ENCODE measurements around the gene SMIM12.

SMIM12 gene

GRCh38 chr1:34871443-34872132 is 12.0 kb upstream of the SMIM12 start:
- Histone ChIP-seq H3K36me3 (ENCODE audit: insufficient read depth, low read length) (no peaks in the 10 kb centered on the region), H3K27me3 (ENCODE audit: control insufficient read depth, insufficient read depth, low read length) (peaks cover 76% of the 10 kb centered on the region), H3K4me1 (ENCODE audit: control insufficient read depth, insufficient read depth, low read length) (peaks cover 2% of the 10 kb centered on the region), H3K9me3 (replicated peaks; ENCODE audit: low read length) (no peaks in the 10 kb centered on the region), H3K4me3 (ENCODE audit: low read length) (no peak overlapping the region), H3K4me2 (ENCODE audit: low read length) (no peak overlapping the region), H3K9ac (ENCODE audit: low read depth, low read length) (no peak overlapping the region)

DNA sequence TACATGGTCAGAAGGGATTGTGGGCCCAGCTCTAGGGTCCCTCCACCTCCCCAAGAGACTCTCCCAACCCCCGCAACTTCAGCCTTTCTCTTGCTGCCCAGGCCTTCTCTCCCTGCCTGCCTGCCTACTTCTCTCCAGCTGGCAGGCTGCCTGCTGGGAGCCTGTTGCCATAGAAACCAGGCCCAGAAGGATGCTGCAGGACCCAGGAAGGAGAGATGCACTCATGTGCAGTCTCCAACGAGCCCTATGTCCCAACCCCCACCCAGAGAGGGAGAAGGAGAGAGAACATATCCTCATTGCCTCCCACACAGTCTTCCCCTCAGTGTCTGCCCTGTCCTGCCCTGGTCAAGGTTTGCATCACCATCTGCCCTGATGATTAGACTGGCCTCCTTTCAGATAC is 10.8 kb upstream of the SMIM12 start:
- no peaks in the 10 kb centered on the region for H3K9me3 ChIP-seq (replicated peaks; ENCODE audit: low read length)
- H3K27me3 ChIP-seq (ENCODE audit: control insufficient read depth, insufficient read depth, low read length) = peaks cover 66% of the 10 kb centered on the region
- peaks cover 9% of the 10 kb centered on the region for H3K4me1 ChIP-seq (ENCODE audit: control insufficient read depth, insufficient read depth, low read length)
- no peak overlapping the region for H3K4me3 ChIP-seq (ENCODE audit: low read length)
- H3K9ac ChIP-seq (ENCODE audit: low read depth, low read length) = no peak overlapping the region
- H3K36me3 ChIP-seq (ENCODE audit: insufficient read depth, low read length) = no peaks in the 10 kb centered on the region
- no peak overlapping the region for H3K4me2 ChIP-seq (ENCODE audit: low read length)

- no peak overlapping the region for H3K9ac ChIP-seq (ENCODE audit: low read depth, low read length)
- no peak overlapping the region for H3K4me3 ChIP-seq (ENCODE audit: low read length)
- H3K9me3 ChIP-seq (replicated peaks; ENCODE audit: low read length) = no peaks in the 10 kb centered on the region
- peaks cover 62% of the 10 kb centered on the region for H3K27me3 ChIP-seq (ENCODE audit: control insufficient read depth, insufficient read depth, low read length)
- H3K36me3 ChIP-seq (ENCODE audit: insufficient read depth, low read length) = no peaks in the 10 kb centered on the region
- H3K4me2 ChIP-seq (ENCODE audit: low read length) = no peak overlapping the region
- peaks cover 9% of the 10 kb centered on the region for H3K4me1 ChIP-seq (ENCODE audit: control insufficient read depth, insufficient read depth, low read length)
These were observed 10.2 kb upstream of the SMIM12 start for GRCh38 chr1:34869760-34870159.

- Histone ChIP-seq H3K4me1 (ENCODE audit: control insufficient read depth, insufficient read depth, low read length) (peaks cover 9% of the 10 kb centered on the region), H3K9ac (ENCODE audit: low read depth, low read length) (no peak overlapping the region), H3K36me3 (ENCODE audit: insufficient read depth, low read length) (no peaks in the 10 kb centered on the region), H3K27me3 (ENCODE audit: control insufficient read depth, insufficient read depth, low read length) (peaks cover 57% of the 10 kb centered on the region), H3K4me3 (ENCODE audit: low read length) (no peak overlapping the region), H3K9me3 (replicated peaks; ENCODE audit: low read length) (no peaks in the 10 kb centered on the region), H3K4me2 (ENCODE audit: low read length) (no peak overlapping the region)
These were observed 8.9 kb upstream of the SMIM12 start for GRCh38 chr1:34868230-34869049.

GRCh38 chr1:34867415-34867814 is 7.9 kb upstream of the SMIM12 start:
- no peak overlapping the region for H3K9ac ChIP-seq (ENCODE audit: low read depth, low read length)
- H3K4me2 ChIP-seq (ENCODE audit: low read length) = no peak overlapping the region
- peaks cover 9% of the 10 kb centered on the region for H3K4me1 ChIP-seq (ENCODE audit: control insufficient read depth, insufficient read depth, low read length)

GRCh38 chr1:34866762-34867109 is 7.2 kb upstream of the SMIM12 start:
- peak overlapping the region; percentile 85 for H3K4me3 ChIP-seq (ENCODE audit: low read length)
- peaks cover 43% of the 10 kb centered on the region for H3K27me3 ChIP-seq (ENCODE audit: control insufficient read depth, insufficient read depth, low read length)
- no peaks in the 10 kb centered on the region for H3K9me3 ChIP-seq (replicated peaks; ENCODE audit: low read length)
- no peak overlapping the region for H3K9ac ChIP-seq (ENCODE audit: low read depth, low read length)
- no peaks in the 10 kb centered on the region for H3K36me3 ChIP-seq (ENCODE audit: insufficient read depth, low read length)
- H3K4me2 ChIP-seq (ENCODE audit: low read length) = peak overlapping the region; percentile 99
- H3K4me1 ChIP-seq (ENCODE audit: control insufficient read depth, insufficient read depth, low read length) = peaks cover 9% of the 10 kb centered on the region

More at GRCh38 chr1:34867415-34867814, 7.9 kb upstream of the SMIM12 start:
- Histone ChIP-seq H3K27me3 (ENCODE audit: control insufficient read depth, insufficient read depth, low read length) (peaks cover 50% of the 10 kb centered on the region), H3K36me3 (ENCODE audit: insufficient read depth, low read length) (no peaks in the 10 kb centered on the region), H3K4me3 (ENCODE audit: low read length) (no peak overlapping the region), H3K9me3 (replicated peaks; ENCODE audit: low read length) (no peaks in the 10 kb centered on the region)

GRCh38 chr1:34865981-34866761 is 6.6 kb upstream of the SMIM12 start:
- peaks cover 9% of the 10 kb centered on the region for H3K4me1 ChIP-seq (ENCODE audit: control insufficient read depth, insufficient read depth, low read length)
- no peaks in the 10 kb centered on the region for H3K9me3 ChIP-seq (replicated peaks; ENCODE audit: low read length)
- H3K36me3 ChIP-seq (ENCODE audit: insufficient read depth, low read length) = no peaks in the 10 kb centered on the region
- H3K4me3 ChIP-seq (ENCODE audit: low read length) = peak overlapping the region; percentile 85
- peaks cover 37% of the 10 kb centered on the region for H3K27me3 ChIP-seq (ENCODE audit: control insufficient read depth, insufficient read depth, low read length)
- peak overlapping the region; percentile 99 for H3K4me2 ChIP-seq (ENCODE audit: low read length)
- H3K9ac ChIP-seq (ENCODE audit: low read depth, low read length) = peak overlapping the region; percentile 89

GRCh38 chr1:34865573-34865972 is 6.0 kb upstream of the SMIM12 start:
- Histone ChIP-seq H3K36me3 (ENCODE audit: insufficient read depth, low read length) (no peaks in the 10 kb centered on the region), H3K9ac (ENCODE audit: low read depth, low read length) (peak overlapping the region; percentile 89), H3K9me3 (replicated peaks; ENCODE audit: low read length) (no peaks in the 10 kb centered on the region), H3K27me3 (ENCODE audit: control insufficient read depth, insufficient read depth, low read length) (peaks cover 34% of the 10 kb centered on the region), H3K4me1 (ENCODE audit: control insufficient read depth, insufficient read depth, low read length) (peaks cover 9% of the 10 kb centered on the region), H3K4me2 (ENCODE audit: low read length) (peak overlapping the region; percentile 99), H3K4me3 (ENCODE audit: low read length) (peak overlapping the region; percentile 85)

DNA sequence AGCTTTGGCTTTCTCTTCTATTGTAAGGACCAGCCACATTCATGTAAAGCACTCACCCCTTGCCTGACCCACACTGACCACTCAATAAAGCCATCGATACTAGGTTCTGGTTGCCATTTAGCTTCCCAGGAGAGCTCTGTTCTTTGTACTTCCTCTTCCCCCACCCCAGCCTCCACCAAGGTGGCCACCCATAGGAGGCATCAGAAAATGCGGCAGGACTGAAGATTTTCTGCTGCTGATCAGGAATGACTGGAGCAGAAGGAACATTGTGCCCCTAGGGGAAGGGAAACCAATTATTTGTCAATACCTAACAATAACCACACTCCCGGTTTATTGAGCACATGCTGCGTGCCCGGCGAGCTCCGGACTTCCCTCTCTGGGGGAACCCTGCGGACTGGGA is 5.2 kb upstream of the SMIM12 start:
- H3K4me2 ChIP-seq (ENCODE audit: low read length) = no peak overlapping the region
- H3K4me1 ChIP-seq (ENCODE audit: control insufficient read depth, insufficient read depth, low read length) = peaks cover 9% of the 10 kb centered on the region
- no peak overlapping the region for H3K4me3 ChIP-seq (ENCODE audit: low read length)

GRCh38 chr1:34863501-34863900 is 4.0 kb upstream of the SMIM12 start:
- Histone ChIP-seq H3K4me3 (ENCODE audit: low read length) (no peak overlapping the region), H3K4me2 (ENCODE audit: low read length) (no peak overlapping the region), H3K4me1 (ENCODE audit: control insufficient read depth, insufficient read depth, low read length) (peaks cover 12% of the 10 kb centered on the region), H3K36me3 (ENCODE audit: insufficient read depth, low read length) (no peaks in the 10 kb centered on the region), H3K9ac (ENCODE audit: low read depth, low read length) (no peak overlapping the region), H3K9me3 (replicated peaks; ENCODE audit: low read length) (no peaks in the 10 kb centered on the region), H3K27me3 (ENCODE audit: control insufficient read depth, insufficient read depth, low read length) (peaks cover 25% of the 10 kb centered on the region)

More for the DNA sequence above, 5.2 kb upstream of the SMIM12 start:
- Histone ChIP-seq H3K36me3 (ENCODE audit: insufficient read depth, low read length) (no peaks in the 10 kb centered on the region), H3K9me3 (replicated peaks; ENCODE audit: low read length) (no peaks in the 10 kb centered on the region), H3K9ac (ENCODE audit: low read depth, low read length) (no peak overlapping the region), H3K27me3 (ENCODE audit: control insufficient read depth, insufficient read depth, low read length) (peaks cover 25% of the 10 kb centered on the region)

DNA sequence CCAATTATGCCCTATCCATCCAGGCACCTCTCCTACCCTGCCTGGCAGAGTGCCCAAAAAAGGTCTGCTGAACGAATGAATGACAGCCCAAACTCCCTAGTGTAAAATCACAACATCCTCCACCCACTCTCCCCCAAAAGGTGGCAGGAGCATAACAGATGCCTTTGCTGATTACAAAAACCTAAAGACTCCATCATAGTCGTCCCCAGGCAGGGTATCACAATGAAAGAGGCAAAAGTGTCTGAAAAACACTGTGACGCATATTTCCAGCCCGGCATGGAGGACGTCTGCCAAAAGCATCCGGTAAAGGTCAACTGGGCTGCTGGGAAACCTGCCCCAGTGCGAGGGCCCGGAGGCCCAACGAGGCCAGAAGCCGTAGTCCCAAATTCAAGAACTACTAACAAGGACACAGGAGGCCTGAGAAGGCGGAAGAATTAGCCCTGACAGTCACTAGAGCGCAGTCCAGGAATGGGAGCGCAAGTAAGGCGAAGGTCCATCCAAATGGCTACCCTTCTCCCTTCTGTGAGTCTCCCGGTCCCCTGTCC is 576 bp downstream of the SMIM12 start:
- peaks cover 3% of the 10 kb centered on the region for H3K27me3 ChIP-seq (ENCODE audit: control insufficient read depth, insufficient read depth, low read length)
- no peaks in the 10 kb centered on the region for H3K9me3 ChIP-seq (replicated peaks; ENCODE audit: low read length)

More for the DNA sequence above, 576 bp downstream of the SMIM12 start:
- peak overlapping the region; percentile 92 for H3K4me3 ChIP-seq (ENCODE audit: low read length)
- peaks cover 8% of the 10 kb centered on the region for H3K4me1 ChIP-seq (ENCODE audit: control insufficient read depth, insufficient read depth, low read length)
- peak overlapping the region; percentile 97 for H3K9ac ChIP-seq (ENCODE audit: low read depth, low read length)
- H3K4me2 ChIP-seq (ENCODE audit: low read length) = peak overlapping the region; percentile 90
- peaks cover 14% of the 10 kb centered on the region for H3K36me3 ChIP-seq (ENCODE audit: insufficient read depth, low read length)
